Transverse colon (tissue), 4 donors: ENCODE results near the gene BCAM.
A peak's percentile ranks its signal among the peaks of the same experiment; 100 is the strongest.

Experiments used
- POLR2A ChIP-seq: fragments of 450-650 bp; IDR thresholded peaks from one replicate; pipeline ENCODE4 v1.6.1; 2016; ENCODE audit warnings: antibody characterized with exemption, mild to moderate bottlenecking, moderate library complexity
- POLR2AphosphoS5 ChIP-seq, 3 donors: sonication (generic); formaldehyde crosslinking; IDR thresholded peaks; one replicate each; pipeline ENCODE4 v1.6.1; 2016; ENCODE audit warnings: antibody characterized with exemption in 3 of 3
- TF ChIP-seq, protein P1 (sequence below), 5 experiments: fragments of 200-600 bp in 3 of 5; fragments of 450-650 bp in 2 of 5; sonication (generic) in 3 of 5; IDR thresholded peaks; 1 replicate in 2 of 5; 2 replicates in 3 of 5; pipeline ENCODE4 v1.5.1; 2016 to 2017; ENCODE audit warnings: antibody characterized with exemption in 5 of 5, inconsistent platforms in 3 of 5, mild to moderate bottlenecking in 2 of 5, moderate library complexity in 1 of 5

DNA sequence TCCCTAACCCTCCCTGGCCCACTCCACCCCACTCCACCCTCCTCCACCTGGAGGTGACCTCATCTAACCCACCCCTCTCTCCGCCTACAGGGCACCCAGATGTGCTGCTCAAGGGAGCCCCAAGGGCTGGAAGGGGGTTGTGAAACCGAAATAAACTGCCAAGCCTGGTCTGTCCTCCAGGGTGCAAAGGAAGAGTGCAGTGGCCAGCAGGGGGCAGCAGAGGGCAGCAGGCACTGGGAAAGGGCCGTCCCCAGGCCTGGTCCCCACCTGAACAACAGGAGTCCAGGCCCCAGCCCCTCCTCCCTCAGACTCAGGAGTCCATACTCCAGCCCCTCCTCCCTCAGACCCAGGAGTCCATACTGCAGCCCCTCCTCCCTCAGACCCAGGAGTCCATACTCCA, 8.4 kb upstream of the BCAM start:
- TF ChIP-seq POLR2AphosphoS5 (IDR thresholded peaks at IDR 0.05) (peak in 1 of 3 donors; percentile 43), POLR2A (no peak)
- TF ChIP-seq, protein P1, sequence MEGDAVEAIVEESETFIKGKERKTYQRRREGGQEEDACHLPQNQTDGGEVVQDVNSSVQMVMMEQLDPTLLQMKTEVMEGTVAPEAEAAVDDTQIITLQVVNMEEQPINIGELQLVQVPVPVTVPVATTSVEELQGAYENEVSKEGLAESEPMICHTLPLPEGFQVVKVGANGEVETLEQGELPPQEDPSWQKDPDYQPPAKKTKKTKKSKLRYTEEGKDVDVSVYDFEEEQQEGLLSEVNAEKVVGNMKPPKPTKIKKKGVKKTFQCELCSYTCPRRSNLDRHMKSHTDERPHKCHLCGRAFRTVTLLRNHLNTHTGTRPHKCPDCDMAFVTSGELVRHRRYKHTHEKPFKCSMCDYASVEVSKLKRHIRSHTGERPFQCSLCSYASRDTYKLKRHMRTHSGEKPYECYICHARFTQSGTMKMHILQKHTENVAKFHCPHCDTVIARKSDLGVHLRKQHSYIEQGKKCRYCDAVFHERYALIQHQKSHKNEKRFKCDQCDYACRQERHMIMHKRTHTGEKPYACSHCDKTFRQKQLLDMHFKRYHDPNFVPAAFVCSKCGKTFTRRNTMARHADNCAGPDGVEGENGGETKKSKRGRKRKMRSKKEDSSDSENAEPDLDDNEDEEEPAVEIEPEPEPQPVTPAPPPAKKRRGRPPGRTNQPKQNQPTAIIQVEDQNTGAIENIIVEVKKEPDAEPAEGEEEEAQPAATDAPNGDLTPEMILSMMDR (IDR thresholded peaks at IDR 0.05), result peak; percentile 88 to 97 (median 94)
